ENCODE data around the gene INO80B.

DNA sequence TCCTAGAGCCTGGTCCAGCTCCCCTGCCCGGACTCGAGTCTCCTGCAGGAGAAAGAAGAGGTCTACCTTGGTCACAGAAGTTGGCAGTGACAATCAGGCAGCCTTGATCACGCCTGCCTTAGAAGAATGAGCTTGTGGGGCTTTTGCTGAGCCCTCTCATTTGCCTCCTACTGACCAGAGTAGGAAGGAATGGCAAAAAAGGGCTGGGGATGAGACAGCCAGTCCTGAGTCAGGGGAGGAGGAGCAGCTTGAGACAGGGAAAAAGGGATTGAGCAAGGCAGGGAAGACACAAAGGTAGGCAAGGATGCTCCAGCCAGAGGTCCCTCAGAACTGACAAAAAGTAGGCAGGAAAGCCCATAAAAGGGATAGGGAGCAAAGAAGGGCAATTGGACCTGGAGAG lies 27.3 kb upstream of the INO80B start:
- TF ChIP-seq, protein P1, sequence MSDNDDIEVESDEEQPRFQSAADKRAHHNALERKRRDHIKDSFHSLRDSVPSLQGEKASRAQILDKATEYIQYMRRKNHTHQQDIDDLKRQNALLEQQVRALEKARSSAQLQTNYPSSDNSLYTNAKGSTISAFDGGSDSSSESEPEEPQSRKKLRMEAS (IDR thresholded peaks at IDR 0.05), result no peak
- TF ChIP-seq, protein P2, sequence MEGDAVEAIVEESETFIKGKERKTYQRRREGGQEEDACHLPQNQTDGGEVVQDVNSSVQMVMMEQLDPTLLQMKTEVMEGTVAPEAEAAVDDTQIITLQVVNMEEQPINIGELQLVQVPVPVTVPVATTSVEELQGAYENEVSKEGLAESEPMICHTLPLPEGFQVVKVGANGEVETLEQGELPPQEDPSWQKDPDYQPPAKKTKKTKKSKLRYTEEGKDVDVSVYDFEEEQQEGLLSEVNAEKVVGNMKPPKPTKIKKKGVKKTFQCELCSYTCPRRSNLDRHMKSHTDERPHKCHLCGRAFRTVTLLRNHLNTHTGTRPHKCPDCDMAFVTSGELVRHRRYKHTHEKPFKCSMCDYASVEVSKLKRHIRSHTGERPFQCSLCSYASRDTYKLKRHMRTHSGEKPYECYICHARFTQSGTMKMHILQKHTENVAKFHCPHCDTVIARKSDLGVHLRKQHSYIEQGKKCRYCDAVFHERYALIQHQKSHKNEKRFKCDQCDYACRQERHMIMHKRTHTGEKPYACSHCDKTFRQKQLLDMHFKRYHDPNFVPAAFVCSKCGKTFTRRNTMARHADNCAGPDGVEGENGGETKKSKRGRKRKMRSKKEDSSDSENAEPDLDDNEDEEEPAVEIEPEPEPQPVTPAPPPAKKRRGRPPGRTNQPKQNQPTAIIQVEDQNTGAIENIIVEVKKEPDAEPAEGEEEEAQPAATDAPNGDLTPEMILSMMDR (IDR thresholded peaks at IDR 0.05; ENCODE audit: control extremely low read depth in 1 of 3, insufficient read depth in 1 of 3, low read depth in 1 of 3, low read length in 3 of 3), result no peak
- TF ChIP-seq ASH2L (IDR thresholded peaks at IDR 0.05; ENCODE audit: low read length), result no peak
